ENCODE data around the gene ANKMY1. TPM values are rescaled to one million over a fixed set of nuclear protein-coding genes. Genes with fewer than 3 reads are reported as not detected.
"Not testable (repeated sequence)": the region's sequence is repeated elsewhere in the genome, so short reads cannot be mapped to it uniquely, and the experiment has no call there.

Gene ANKMY1
- polyA plus RNA-seq, 3 donors = 4.6 to 6.7 (median 6.5) TPM

DNA sequence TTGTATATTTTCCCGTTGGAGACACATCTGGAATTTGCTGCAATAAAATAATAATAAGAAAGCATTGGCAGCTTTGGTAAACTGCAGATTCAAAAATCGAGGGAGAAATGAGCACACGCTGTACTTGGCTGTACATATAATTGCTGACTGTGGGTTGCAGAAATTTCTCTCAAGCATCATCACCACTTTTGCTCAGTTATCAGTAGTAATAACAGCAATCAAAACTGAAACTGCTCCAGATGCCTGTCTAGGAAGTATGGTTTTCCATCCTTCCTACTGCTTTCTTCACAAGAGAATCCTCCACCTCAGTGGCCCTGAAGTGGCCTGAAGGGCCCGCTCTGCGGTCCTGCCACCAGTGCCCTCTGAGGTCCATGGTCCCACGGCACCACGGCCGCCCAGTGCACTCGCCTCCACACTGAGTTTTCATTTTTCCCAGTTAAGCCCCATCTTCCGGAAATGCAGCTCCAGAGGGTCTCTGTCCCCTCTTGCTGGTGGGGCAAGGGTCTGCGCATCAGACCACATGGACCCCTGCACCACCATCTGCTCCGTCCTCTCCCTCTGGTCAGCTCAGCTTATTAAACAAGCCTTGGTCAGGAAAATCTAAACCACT lies 6.3 kb upstream of the ANKMY1 start:
- H3K27ac ChIP-seq (ENCODE audit: low read depth, low read length) = no peak overlapping the region
- 93 to 95% (median 93%) methylated on average over 12 of the region's 12 CpGs for WGBS, 3 donors

DNA sequence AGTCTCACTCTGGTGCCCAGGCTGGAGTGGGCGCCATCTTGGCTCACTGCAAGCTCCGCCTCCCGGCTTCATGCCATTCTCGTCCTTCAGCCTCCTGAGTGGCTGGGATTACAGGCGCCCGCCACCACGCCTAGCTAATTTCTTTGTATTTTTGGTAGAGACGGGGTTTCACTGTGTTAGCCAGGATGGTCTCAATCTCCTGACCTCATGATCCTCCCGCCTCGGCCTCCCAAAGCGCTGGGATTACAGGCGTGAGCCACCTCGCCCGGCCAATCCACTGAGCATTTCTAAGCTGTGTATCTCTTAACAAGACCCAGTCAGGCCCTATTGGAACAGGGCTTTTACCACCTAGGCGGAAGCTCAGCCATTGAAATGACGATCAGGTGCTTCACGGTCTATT lies 5.4 kb upstream of the ANKMY1 start:
- H3K27ac ChIP-seq (ENCODE audit: low read depth, low read length) = not testable (repeated sequence)
- WGBS, 3 donors = 96 to 98% (median 97%) methylated on average over 17 of the region's 17 CpGs

DNA sequence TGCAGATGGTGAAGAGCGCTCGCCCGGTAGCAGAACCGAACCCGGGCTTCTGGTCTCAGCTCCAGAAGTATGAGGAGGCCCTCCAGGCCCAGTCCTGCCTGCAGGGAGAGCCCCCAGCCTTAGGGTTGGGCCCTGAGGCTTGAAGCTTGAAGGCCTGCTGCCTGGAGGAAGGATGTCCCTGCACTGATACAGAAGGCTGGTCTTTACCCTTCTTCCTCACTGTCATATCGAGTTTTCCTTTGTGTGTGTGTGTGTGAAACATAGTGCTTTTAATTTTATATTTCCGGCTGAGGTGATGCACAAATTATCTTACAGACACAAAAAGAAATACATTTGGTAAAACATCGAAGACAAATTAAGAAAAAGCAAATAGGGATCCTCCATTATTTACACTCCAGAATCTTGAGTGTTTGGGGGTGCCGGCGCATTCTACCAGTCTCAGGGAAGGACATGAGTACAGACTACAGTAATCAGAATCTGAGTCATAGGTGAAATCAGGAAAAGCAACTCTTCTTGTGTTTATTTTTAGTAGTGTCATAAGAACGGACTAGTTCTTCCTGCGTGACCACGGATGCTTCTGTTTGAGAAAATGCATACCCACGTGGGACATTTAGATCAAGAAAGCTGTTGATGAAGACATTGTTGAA lies 3.7 kb upstream of the ANKMY1 start:
- H3K27ac ChIP-seq (ENCODE audit: low read depth, low read length) = no peak overlapping the region
- WGBS, 3 donors = 18 to 21% (median 18%) methylated on average over 13 to 14 of the region's 14 CpGs

DNA sequence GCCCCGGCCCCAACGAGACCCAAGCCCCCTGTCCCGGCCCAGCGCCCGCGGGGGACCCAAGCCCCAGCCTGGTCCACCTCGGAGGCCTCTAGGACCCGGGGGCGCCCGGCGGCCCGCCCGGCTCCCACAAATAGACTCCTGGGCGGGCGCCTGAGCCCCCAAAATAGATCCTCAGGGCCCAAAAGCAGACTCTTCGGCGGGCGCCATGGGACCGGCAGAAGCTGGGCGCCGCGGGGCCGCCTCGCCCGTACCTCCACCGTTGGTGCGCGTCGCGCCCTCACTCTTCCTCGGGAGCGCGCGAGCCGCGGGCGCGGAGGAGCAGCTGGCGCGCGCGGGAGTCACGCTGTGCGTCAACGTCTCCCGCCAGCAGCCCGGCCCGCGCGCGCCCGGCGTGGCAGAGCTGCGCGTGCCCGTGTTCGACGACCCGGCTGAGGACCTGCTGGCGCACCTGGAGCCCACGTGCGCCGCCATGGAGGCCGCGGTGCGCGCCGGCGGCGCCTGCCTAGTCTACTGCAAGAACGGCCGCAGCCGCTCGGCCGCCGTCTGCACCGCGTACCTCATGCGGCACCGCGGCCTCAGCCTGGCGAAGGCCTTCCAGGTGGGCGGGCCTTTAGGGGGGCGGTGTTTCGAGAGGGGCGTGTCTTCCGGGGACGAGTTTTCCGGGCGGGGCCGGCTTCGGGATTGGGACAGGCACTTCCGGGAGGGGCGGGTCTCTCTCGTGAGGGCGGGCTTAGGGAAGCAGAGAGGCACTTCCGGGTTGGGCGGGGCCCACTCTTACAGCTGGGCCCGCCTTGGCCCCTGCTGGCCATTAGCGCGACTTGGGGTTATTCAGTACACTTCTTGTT lies 2.9 kb upstream of the ANKMY1 start:
- 0% methylated on average over 89 to 101 of the region's 101 CpGs for WGBS, 3 donors
- H3K27ac ChIP-seq (ENCODE audit: low read depth, low read length) = peak overlapping the region; percentile 79

DNA sequence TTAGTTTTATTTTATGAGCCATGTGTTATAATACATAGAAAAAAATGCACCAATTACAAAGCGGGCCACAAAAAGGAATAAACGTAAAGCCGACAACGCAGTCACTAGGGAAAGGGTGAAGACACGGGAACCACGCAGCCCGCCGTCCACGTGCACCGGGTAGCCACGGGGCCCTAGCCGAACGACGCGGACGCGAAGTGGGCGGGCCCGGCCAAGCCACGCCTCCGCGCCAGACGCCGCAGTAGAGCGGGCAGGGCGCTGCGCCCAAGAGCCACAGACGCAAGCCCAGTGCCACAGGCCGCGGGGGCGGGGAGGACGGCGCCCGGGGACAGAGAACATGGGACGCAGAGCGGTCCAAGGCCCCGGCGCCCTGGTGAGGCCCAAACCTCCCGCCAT lies 2.3 kb upstream of the ANKMY1 start, which contains the start of gene DUSP28:
Gene DUSP28, plus strand, starts transcription at position 274 of the 396 bp plus-strand sequence. CDS start 328 bp downstream, outside the sequence.
- H3K27ac ChIP-seq (ENCODE audit: low read depth, low read length) = peak within 1 kb of the TSS; percentile 79
- WGBS, 3 donors = 0 to 1% (median 1%) methylated on average over 37 to 39 of the region's 39 CpGs

DNA sequence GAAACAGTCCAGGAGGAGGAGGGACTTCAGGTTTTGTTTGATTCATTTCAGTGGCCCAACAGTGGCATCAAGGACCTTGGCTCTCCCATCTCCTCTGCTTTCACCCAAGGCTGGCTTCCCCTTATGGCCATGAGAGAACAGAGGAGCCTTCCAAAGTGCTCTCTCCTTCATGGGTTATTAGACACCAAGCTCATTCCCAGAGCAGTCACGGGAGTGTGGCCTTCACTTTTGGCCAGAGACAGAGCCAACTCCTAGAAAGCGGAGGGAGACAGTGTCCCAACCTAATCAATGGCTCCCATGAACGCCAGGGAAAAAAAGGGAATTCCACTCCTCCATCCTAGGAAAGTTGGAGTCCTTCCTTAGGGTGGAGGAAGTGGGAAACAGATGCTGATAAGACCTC lies 1.5 kb upstream of the ANKMY1 start:
- whole genome bisulfite sequencing, 3 donors = 91 to 96% (median 95%) methylated on average over 3 of the region's 3 CpGs
- H3K27ac ChIP-seq (ENCODE audit: low read depth, low read length) = no peak overlapping the region

DNA sequence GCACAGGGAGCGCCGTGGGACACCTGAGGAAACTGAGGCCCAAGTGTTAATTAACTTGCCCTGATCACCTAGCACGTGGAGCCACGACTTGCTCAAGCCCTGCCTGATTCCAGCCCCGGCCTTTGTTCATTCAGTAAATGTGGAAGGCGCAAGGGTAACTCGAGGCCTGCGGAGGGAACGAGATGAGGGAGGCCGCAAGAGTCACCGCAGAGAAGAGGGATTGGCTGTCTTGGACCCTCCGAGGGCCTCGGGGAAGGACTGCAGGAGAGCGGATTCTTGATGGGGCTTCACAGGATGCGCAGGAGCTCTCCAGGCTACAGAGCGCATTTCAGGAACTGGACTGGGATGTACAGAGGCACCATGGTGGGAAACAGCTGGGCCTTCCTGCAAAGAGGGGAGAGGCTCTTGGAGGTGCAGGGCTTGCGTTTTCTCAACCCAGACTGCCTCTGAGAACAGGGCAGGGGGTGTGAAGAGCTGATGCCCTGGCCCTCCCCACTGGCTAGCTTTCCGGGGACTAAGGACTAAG lies 511 bp upstream of the ANKMY1 start:
- WGBS, 3 donors = 82 to 84% (median 83%) methylated on average over 18 of the region's 18 CpGs

DNA sequence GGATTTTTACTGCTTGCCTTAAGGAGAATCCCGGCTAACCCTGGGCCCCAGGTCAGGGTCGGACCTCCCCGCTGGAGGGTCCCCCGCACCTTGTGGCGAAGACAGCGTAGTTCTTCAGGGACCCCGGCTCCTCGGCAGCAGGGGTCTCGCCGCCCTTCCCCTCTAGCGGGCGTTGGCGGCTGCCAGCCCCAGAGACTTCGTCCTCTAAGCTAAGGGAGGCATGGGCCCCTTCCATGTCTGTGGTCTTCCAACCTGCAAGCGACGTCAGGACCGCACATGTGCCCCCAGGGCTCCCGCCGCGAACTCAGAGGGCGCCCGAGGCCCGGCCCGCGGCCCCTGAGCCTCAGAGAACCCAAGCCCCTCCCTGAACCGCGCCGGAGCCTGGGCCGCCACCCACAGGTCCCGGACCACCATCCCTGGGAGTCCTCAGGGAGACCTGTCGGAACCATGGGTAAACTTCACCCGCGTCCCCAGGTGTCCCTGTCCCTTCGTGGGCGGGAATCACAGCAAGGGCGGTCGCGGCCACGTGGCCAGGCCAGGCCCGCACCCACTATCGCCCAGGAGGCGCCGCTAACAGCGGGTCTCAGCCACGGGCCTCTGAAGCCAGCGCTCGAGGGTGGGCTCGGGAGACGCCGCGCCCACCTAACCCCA lies 562 bp downstream of the ANKMY1 start:
- 27 to 42% (median 34%) methylated on average over 32 to 51 of the region's 51 CpGs for WGBS, 3 donors

More for the DNA sequence above, 511 bp upstream of the ANKMY1 start:
- no peak overlapping the region for H3K27ac ChIP-seq (ENCODE audit: low read depth, low read length)

DNA sequence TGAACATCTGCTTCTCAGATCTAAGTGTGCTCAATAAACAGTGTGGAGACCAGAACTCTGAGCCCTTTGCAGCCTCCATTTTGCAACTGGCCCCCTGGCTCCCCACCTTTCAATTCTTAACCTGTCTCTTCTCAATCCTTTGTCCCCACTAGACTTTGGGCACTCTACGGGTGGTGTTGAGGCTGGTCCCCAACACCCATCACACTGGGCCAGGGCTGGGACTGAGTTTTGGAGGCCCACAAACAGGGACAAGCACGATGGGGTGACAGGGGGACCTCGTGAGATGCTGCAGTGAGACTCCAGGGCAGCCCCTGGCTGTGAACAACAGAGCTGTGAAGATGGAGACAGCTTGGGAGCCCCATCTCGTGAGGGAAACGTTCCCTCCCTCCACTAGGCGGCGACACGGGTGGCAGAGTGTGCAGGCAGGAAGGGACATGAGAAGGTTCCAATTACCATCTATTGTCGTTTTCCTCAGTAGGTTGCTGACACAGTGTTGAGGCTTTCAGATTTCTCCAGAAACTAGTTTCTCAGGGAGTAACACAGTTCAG lies 1.2 kb downstream of the ANKMY1 start:
- 58 to 65% (median 63%) methylated on average over 9 of the region's 9 CpGs for WGBS, 3 donors

More for the DNA sequence above, 562 bp downstream of the ANKMY1 start:
- H3K27ac ChIP-seq (ENCODE audit: low read depth, low read length) = no peak overlapping the region

DNA sequence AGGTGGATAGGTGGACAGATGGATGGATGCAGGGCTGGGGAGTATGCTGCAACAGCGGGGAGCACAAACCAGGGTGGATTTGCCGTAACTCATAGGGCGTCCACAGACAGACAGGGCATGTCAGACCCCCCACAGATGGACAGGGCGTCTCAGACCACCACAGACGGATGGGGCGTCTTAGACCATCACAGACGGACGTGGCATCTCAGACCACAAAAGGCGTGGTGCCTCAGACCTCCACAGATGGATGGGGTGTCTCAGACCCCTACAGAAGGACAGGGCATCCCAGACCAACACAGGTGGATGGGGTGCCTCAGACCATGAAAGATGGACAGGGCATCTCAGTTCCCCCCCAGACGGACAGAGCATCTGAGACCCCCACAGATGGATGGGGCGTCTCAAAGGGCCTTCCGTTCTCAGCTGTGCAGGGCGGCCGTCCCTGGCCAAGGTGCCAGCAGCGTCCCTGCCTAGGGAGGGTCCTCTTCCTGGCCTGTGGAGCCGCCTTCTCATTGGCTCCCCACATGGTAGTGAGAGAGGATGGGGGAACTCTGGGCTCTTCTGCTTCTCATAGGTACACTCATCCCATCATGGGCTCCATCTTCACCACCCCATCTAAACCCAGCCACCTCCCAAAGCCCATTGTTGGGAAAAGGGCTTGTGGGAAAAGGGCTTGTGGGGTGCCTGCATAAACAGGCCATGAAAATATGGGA lies 2.1 kb downstream of the ANKMY1 start:
- 93 to 96% (median 95%) methylated on average over 16 of the region's 16 CpGs for WGBS, 3 donors
- no peak overlapping the region for H3K27ac ChIP-seq (ENCODE audit: low read depth, low read length)

More for the DNA sequence above, 1.2 kb downstream of the ANKMY1 start:
- H3K27ac ChIP-seq (ENCODE audit: low read depth, low read length) = no peak overlapping the region

DNA sequence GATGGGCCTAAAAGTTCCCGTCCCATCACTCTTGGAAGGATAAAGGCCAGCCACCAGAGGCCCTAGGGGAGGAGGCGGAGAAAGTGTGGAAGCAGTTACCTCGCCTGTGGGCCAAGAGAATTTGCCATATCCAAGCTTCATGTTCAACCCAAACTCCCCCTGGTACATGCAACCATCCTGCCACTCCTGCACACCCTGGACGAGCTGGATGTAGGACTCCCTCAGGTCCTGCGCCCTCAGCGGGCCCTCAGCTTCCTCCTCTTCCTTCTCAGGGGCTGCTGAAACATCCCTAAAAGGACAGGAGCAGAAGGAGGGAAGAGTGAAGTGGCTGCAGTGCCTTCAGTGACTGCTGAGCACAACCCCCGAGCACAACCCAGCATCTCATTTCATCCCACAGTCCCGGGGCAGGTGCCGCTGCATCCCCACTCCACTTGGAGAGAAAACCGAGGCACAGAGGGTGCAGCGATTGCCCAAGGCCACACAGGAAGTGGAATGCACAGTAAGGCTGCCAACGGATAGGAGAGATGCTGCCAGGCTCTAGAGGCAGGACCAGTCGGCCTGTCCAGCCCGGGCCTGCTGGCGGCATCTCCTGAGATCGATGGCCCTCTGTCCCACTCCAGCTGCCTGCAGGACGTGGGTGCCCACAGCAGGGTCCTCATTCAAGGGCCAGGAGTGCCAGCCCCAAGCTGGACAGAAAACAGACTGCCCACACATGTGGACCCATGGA lies 2.9 kb downstream of the ANKMY1 start:
- 88 to 92% (median 92%) methylated on average over 17 of the region's 17 CpGs for WGBS, 3 donors
- H3K27ac ChIP-seq (ENCODE audit: low read depth, low read length) = no peak overlapping the region

DNA sequence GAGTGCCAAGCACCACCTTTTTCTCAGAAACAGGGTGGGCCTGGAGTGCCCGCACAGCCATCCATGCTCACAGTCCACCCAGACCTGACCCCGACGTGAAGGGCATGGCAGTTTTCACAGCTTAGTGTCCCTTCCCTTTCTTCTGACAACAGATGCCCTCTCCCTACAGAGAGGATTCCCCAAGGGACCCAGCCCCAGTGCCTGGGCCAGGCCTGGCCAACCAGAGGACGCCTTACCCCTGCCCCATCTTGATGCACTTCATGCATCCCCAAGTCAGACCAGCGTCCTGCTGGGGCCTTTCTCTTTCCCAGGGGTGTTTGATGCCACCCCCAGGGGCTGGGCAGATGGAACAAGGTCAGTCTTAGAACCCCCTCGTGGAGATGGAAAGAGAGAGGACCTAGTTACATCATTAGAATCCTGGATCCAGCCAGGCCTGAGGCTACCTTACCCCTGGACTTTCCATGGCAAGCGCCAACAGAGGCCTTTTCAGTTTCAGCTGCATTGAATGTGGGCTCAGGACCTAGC lies 3.8 kb downstream of the ANKMY1 start:
- 91 to 92% (median 92%) methylated on average over 7 of the region's 7 CpGs for WGBS, 3 donors
- H3K27ac ChIP-seq (ENCODE audit: low read depth, low read length) = no peak overlapping the region

DNA sequence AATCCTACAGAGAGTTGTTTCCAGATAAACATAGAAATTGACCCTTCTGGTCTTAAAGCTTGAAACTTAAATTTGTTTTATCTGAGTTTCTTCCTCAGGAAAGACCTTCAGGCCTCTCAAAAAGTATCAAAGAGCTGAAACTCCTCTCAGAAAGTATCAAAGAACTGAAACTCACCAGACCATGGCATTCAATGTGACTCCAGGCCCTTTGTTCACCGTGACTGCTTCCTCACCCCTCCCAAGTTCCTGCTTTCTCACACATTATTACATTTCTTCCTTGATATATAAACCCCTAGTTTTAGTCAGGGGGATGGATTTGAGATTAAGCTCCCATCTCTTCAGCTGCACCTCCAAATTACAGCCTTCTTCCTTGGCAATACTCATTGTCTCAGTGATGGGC lies 6.0 kb downstream of the ANKMY1 start:
- H3K27ac ChIP-seq (ENCODE audit: low read depth, low read length) = no peak overlapping the region
- 30 to 48% (median 46%) methylated on average over 1 of the region's 1 CpG for WGBS, 3 donors

DNA sequence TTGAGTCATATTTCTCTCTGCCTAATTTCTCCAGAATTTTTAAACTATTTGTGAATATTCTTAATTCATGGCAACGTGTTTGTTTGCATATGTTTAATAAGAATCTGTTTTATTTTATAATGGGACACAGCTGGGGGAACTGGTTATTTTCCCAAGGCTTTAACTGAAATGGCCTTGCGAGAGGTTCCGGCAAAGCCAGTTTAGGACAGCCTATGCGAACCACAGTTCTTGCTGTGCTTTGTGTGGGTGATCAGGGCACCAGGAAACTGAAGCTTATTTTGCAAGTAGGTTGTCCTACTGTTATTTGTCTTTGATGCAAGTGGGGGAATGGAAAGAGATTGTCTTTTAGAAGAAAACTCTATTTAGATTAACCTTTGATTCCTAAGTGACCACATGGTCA lies 6.5 kb downstream of the ANKMY1 start:
- 56 to 96% (median 96%) methylated on average over 4 of the region's 4 CpGs for WGBS, 3 donors
- H3K27ac ChIP-seq (ENCODE audit: low read depth, low read length) = no peak overlapping the region

DNA sequence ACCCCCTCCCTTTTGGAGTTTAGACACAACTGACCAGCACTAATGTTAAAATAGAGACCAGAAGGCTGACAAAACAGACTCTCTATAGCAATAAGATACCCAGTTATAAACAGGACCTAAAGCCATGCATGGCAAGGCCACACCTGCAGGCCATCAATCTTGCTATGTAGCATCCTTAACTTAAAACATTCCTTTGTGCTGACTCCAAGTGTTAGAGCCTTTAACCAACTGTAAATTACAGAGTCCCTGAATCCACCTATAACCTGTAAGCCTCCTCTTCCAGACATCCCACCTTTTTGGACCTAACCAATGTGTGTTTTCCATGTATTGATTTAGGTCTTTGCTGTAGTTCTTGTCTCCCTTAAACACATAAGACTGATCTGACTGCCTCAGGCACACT lies 17.9 kb downstream of the ANKMY1 start:
- no peak overlapping the region for H3K27ac ChIP-seq (ENCODE audit: low read depth, low read length)

DNA sequence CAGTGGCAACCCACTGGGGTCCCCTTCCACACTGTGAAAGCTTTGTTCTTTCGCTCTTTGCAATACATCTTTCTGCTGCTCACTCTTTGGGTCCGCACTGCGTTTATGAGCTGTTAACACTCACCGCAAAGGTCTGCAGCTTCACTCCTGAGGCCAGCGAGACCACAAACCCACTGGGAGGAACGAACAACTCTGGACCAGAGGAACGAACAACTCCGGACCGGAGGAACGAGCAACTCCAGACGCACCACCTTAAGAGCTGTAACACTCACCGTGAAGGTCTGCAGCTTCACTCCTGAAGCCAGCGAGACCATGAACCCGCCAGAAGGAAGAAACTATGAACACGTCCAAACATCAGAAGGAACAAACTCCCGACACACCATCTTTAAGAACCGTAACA lies 18.7 kb downstream of the ANKMY1 start:
- H3K27ac ChIP-seq (ENCODE audit: low read depth, low read length) = not testable (repeated sequence)
- WGBS, 3 donors = 97 to 99% (median 97%) methylated on average over 17 of the region's 17 CpGs

Data from adipose tissue (tissue), 3 donors.